ENCODE results near the gene SYNDIG1.

SYNDIG1 gene

GRCh38 chr20:24699321-24700165, 230.1 kb downstream of the SYNDIG1 start:
- DNase-seq, result no peak

GRCh38 chr20:24700166-24700860, 230.9 kb downstream of the SYNDIG1 start:
- no peak for DNase-seq

GRCh38 chr20:24701027-24701426, 231.6 kb downstream of the SYNDIG1 start:
- no peak for DNase-seq

GRCh38 chr20:24701668-24702067, 232.2 kb downstream of the SYNDIG1 start:
- DNase-seq, result no peak

- DNase-seq, result no peak
Observed at GRCh38 chr20:24702501-24703283, 233.3 kb downstream of the SYNDIG1 start.

GRCh38 chr20:24703284-24703610, 233.8 kb downstream of the SYNDIG1 start:
- DNase-seq, result no peak

- DNase-seq, result no peak
Observed at GRCh38 chr20:24704899-24705298, 235.5 kb downstream of the SYNDIG1 start.

GRCh38 chr20:24705486-24705885, 236.1 kb downstream of the SYNDIG1 start:
- no peak for DNase-seq

- DNase-seq, result no peak
Observed at GRCh38 chr20:24708411-24709295, 239.2 kb downstream of the SYNDIG1 start.

Data from bone marrow (tissue), 2 donors.